Ammon's horn (tissue), 1 donor: ENCODE measurements around the gene ARFGAP1.

Experiments used
- DNase-seq: peaks from one replicate; pipeline ENCODE4 v3.0.0-alpha.2; 2016; ENCODE audit warnings: low spot score

ARFGAP1 gene

DNA sequence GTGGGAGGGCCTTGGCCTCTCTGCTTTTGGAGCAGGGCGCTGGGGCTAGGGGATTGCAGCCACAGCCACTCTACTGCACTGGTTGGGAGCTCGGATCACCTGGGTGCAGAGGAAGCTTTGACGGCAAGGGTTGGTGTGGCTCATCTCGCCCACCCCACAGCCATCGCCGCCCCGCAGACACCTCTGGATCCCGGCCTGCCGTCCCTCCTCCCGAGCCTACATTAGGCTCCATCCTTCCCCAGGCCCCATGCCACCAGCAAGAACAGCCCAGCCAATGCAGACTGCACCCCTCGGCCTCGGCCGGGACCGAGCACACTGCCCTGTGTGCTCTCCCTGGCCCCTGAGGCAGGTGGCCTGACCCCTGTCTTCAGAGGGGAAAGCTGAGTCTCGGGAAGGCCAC lies 12.1 kb upstream of the ARFGAP1 start:
- DNase-seq, result no peak

DNA sequence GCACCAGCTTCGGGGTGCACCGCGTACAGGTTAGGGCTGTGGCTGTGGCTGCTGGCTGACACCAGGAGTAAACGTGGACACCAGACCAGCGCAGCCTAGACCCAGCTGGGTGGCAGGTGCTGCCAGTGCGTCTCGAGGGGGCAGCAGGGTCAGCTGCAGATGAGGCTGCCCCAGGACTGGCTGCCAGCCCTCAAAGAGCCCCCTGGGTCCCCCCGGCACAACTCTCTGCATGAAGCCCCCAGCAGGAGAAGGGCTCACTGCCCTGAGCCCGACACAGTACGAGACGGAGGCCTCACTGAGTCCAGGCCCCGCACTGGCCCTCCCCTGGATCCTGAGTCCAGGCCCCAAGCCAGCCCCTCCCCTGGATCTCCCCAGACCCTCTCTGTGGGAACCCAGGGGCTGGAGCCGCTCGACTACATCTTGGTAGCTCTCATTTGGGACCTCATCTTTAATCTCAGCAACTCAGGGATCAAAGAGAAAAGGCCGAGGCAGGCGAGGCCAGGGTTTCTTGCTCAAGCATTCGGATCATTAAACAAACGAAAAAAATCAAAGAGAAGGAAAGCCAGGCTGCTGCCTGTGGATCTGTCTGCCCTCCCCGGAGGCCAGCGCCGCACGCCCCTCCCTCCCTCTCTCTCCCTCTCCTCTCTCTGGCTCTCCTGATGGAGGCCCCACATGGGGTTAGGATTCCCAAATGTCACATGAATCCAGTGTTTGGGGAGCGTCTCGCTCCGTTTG lies 11.4 kb upstream of the ARFGAP1 start:
- no peak for DNase-seq

DNA sequence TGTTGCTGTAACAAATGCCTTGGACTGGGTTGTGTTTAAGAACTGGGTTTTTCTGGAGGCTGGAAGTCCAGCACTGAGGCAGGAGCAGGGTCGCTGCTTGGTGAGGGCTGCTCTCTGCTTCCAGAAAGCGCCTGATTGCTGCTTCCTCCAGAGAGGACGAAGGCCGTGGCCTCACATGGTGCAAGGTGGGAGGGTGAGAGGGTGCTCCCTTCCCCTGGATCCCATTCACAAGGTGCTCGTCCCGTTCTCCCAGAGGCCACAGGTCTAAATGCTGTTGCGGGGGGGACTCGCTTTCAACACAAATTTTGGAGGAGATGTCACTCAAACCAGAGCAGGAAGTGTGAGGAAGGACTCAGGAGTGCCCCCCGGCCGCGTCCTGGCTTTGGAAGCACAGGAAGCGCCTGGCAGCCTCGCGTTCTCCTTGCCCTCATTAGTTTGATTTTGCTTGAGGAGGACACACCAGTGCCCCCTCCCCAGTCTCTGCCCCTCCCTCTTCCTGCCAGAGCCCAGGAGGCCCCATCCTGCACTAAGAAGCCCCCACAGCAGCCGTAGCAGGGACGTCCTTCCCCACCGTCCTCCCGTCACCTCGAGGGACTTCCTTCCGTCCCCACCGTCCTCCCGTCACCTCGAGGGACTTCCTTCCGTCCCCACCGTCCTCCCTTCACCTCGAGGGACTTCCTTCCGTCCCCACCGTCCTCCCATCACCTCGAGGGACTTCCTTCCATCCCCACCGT lies 10.7 kb upstream of the ARFGAP1 start:
- DNase-seq, result no peak

DNA sequence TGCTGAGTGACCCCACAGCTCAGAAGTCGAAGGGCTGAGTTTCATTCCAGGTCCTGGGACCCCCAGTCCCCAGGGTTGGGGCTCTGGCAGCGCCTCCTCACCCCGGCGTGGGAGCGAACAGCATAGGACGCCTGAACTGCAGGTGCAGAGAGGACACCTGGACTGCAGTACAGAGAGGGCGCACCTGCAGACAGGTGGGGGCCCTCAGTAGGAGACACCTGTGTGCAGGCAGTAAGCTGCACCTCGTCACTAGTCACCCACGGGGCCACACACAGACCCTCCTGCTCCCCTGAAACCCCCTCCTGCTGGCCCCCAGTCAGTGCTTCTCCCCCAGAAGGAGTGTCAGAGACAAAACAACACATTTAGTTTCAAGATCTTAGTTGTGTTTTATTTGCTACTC lies 9.8 kb upstream of the ARFGAP1 start:
- no peak for DNase-seq

DNA sequence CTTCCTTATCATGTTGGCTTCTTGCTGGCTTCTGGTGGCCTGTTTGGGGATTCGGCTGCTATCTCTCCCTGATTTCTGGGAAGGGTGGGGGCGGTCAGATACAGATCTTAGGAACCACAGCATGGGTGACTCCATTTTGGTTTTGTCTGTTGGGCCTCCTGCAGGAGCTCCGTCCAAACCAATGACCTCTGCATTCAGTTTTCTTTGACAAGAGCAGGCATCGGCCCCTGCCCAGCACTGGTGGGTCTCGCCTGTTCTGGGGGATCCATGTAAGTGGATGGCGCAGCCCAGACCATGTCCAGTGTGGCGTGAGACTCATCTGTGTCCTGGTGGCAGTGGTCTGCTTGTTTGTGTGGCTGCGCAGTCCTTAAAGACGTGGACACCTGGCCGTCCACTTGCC lies 8.6 kb upstream of the ARFGAP1 start:
- DNase-seq, result no peak

DNA sequence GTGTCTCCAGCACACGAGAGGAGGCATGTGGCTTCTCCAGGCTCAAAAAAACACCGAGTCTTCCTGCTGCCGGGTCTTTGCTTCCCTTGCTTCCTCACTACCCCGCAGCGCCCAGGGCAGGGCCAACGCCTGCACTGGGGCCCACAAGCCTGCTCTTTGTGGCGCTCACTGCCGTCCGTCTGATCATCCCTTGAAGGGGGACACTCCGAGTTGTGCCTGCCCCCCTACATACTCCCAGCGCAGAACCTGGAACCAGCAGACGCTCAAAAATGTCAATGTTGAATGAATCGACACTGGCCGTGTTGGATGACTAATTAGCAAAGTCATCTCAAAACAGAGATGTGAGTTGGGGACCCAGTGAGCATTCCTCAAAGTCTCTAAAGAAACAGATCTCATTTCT lies 8.1 kb upstream of the ARFGAP1 start:
- DNase-seq, result peak; percentile 45

DNA sequence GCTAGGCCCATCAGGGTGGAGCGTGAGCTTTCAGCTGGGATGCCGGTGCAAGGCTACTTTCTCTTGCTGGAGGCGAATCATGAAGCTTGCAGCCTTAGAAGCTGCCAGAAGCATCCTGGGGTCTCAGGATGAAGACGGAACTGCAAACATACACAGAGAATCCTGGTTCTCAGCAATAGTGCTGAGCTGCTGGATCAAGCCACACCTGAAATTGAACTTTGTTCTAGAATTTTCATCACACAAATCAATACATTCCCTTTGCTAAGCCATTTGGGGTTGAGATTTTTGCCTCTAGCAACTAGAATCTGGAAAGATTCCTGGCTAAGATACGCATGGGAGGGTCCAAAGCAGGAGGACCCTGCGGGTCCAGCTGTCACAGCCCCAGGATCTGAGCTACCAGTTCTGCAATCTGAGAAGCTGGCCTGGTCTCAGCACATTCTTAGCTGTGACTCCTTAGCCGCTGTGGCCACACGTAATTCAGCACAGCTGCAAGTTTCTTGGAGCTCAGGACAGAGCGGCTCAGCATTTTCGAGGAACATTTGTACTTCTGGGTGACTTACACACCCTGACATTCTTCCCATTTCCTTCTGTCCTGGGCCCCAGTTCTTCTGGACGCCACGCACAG lies 6.6 kb upstream of the ARFGAP1 start:
- DNase-seq, result no peak

DNA sequence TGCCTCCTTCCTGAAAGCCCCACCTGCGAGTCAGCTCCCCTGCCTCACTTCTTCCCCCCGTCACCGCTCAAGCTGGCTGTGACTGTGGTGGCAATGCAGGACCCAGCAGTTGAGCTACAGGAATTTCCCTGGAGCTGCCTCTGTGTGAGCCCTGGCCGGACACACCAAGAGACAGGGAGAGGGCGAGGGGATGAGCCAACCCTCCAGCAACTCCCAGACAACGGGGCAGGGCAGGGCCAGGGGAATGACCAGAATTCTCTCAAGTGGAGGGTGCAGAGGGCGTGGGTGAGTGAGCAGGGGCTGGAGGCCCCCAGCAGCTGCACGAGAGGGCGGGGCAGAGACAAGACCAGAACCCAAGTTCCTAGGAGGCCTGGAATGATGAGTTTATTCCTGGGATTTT lies 4.9 kb upstream of the ARFGAP1 start:
- DNase-seq, result no peak

DNA sequence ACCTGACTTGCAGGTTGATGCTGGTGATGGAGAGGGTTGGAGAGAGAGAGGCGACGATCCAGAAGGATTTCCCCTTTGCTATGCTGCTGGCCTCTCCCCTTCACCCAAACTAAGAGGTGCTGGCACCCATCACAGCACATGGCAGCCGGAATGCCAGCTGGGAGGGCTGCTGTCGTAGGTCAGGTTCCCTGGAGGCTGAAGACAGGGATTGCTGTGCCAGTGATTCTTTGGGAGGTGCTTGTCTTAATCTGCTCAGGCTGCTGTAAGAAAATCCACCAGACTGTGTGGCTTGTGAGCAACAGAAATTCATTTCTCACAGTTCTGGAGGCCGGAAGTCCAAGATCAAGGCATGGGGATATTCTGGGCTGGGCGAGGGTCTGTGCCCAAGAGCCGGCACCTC lies 4.4 kb upstream of the ARFGAP1 start:
- no peak for DNase-seq

DNA sequence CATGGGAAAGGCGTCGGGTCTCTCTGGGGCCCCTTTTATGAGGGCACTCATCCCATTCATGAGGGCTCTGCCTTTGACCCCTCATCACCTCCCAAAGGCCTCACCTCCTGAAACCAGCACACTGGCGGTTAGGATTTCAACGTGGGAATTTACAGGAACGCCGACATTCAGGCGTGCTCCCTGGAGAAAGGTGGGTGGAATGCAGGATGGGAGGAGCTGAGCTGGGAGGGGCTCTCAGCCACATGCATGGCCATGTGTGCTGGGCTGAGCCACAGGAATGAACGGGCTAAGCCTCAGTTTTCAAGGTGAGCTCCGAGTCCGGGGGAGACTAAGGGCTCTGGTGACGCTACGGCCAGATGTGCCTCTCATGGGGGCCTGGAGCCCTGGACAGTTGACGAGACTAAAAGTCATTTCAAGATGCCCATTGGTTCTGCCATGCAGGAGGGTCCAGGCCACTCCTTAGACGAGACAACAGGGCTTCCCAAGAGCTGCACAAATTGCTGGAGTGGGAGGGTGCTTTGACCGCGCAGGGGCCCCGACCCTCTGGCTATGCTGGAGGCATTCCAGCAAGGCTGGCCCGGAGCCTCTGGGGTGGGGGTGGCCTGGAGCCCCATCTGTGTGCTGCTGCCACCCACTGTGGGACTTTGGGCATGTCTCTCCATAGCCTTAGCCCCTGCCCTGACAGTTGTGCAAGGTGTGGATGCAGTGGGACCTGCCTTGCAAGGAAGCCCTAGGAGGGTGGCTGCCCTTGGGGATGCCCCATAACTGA lies 3.8 kb upstream of the ARFGAP1 start:
- no peak for DNase-seq

DNA sequence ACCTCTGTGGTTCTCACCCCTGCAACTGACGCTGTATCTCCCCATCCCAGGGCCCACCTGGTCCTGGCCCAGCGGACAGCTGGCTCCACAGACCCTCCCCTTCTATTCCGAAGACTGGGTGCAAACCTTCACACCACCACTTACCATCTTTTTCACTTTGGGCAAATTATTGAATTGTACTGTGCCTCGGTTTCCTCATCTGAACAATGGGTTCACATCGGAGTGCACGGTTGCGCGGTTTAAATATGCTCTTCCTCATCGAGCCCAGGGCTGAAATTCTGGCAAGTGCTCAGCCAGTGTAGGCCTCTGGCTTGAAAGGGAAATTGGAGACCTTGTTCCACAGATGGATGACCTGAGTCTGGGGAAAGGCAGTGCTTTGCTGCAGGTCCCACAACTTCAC lies 2.9 kb upstream of the ARFGAP1 start:
- no peak for DNase-seq

DNA sequence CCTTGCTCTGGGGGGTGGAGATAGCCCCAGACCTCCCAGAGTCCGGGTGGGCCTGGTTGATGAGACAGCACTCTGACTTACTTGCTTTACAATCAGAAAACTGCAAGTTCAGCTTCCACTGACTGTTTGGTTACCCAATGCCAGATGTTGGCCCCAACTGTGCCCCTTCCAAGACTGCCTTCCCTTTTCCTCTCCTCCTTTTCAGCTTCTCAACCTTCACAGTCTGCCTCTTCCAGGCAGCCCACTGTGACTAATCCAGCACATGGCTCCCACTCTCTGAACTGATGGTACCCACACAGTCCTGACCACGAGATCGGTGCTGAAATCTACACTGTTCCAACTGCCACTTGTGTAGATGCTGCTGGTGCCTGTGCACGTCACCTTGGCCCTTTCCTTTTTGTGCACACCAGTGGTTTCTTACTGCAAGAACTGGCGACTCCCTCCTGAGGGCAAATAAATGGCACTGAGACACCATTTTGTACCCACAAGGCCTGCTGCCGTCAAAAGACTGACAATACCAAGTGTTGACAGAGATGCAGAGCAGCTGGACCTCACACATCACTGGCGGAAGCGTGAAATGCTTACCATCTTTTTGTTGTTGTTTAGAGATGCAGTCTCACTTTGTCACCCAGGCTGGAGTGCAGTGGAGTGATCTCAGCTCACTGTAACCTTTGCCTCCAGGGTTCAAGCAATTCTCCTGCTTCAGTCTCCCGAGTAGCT lies 1.8 kb upstream of the ARFGAP1 start:
- DNase-seq, result no peak

DNA sequence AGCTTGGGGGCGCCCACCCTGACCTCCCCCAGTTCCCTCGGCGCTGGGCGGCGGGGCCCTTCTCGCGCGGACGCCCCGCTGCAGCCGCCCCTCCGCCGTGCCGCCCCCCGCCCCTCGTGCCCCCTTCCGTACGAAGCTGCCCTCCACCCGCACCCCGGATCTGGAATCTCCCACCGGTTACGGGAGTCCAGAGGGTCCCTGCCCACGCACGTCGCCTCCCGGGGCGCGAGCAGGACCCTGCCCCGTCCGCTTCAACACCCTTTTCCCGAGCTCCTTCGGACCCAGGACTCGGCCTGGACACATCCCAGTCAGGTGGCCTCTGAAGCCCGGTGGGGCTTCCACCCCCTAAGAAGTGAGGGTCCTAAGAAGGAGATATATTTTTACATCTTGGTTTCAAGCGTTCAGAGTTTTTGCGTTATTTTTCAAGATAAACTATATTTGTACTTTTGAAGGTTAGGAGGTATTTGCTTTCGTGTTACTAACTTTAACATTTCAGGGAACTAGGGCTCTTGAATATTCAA lies 506 bp downstream of the ARFGAP1 start:
- no peak for DNase-seq

DNA sequence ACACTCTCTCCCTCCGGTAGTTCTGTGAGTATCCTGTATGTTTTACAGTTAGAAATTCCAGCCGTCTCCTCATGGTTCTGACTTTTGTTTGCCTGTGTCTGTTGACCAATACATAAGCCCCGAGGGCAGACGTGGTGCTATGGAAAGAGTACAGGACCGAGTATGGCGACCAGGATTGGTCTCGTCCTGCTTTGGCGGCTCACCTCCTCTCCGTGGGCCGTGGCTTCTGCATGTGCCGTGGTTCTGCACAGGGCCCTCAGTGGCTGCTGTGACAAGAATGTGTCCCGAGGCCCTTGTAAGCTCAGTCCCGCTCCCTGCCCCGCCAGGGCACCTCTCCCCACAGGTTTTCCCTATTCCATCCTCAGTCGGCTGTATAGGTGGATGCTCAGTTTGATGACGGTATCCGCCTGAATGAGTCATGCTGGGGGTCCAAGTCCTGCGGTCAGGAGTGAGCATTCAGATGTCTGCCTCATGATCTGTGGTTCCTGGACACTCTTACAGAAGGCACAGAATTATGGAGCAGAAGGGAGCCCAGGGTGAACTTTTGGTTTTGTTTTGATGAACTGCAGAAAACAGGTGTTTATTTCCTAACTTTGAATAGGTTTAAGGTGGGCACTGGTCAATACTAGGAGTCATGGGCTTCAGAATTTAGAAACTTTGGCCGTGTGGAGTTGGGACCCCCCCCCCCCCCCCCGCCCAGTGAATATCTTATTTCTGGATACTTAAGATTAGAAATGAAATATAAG lies 1.2 kb downstream of the ARFGAP1 start:
- DNase-seq, result no peak

DNA sequence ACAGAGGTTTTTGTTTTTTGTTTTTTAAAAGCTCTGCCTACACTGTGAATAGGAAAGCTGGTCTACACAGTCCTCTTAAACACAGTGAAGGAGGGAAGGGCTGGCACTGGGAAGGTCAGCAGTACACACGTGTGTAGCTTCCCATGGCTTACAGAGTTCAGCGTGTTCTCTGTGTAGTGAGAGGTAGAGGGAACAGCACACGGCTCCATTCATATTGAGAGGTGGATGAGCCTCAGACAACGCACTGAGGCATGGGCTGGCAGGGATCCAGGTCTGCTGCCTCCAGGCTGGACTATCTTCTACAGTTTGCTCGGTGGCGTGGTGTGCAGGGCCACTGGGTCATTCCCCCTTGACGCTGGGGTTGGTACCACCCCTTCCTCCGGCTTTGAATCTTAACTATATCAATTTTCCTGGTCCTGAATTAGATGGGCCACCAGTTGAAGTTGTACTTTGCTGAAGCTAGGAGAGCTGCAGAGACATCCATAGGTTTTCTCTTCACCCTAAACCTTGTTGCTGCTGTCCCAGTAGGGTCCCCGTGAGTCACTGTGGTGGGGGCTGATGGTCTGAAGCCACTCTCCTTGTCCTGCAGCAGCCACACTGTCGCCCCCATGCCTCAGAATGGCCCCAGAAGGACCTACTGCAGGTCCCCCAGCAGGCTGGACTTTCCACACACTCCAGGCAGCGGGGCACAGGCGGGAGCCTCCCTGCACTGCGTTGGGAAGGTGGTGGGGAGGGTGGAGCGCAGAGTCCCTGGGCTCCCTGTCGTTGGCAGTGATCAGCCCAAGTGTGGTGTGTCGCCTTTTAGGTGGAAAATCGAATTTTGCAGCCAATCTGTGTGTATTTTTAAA lies 2.0 kb downstream of the ARFGAP1 start:
- DNase-seq, result no peak

DNA sequence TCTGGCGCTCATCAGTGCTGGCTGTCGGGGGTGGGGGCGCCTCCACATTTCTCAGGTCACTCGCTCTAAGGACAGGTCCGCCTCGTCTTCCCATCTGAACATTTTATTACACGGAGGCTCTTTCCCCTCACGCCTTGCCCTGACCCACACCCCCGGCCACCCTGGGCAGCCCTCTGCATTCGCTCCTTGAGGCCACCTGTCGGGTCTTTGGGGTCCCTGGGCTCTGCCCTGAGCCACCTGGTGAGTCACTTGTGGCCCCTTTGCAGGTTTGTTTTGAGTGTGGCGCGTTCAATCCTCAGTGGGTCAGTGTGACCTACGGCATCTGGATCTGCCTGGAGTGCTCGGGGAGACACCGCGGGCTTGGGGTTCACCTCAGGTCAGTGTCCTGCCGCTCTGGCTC lies 3.2 kb downstream of the ARFGAP1 start:
- no peak for DNase-seq

DNA sequence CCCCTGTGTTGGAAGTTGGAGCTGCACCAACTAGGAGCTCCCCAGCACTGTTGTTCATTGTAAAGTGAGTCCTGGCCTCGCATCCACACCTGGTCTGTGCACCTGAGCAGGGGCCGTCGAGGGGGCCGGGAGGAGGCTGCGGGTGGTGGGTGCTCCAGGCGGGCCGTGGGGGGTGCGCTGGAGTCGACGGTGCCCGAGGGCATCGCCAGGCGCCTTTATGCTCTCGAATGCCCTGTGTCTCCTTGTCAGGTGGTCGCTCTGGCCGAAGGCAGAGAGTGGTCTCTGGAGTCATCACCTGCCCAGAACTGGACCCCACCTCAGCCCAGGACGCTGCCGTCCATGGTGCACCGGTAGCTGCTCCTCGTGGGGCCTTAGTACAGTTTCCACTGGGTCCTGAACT lies 4.3 kb downstream of the ARFGAP1 start:
- DNase-seq, result no peak

DNA sequence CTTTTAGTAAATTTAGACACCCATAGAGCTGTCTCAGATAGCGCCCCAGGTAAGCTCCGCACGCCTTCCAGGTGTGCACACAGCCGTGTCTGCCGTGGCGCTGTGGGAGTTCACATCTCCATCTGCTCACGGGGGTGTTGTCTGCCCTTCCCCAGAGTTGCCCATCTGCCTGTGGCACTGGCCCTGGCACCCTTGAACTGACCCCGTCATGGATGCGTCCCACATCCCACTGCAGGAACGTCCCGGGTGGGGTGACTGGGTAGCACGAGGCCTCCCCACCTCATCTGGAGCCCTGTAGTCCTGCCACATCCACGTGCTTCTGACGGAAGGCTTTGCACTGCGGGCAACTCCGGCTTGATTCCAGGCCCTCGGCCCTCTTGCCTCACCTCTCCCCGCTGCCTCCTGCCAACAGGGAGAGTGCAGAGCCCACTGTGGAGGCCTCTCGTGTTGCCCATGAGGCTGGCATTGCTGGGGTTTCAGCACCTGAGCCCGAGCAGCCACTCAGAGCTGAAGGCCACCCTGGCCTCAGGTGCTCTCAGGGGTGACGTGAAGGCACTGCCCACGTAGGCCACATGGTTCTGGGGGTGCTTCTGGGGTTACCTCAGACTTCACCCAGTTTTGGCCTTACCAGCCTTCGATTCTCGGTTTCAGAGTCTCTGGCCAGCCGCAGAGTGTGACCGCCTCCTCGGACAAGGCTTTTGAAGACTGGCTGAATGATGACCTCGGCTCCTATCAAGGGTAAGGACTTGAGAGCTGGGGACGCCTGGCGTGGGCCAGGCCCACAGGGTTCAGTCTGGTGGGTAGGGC lies 5.1 kb downstream of the ARFGAP1 start:
- no peak for DNase-seq

DNA sequence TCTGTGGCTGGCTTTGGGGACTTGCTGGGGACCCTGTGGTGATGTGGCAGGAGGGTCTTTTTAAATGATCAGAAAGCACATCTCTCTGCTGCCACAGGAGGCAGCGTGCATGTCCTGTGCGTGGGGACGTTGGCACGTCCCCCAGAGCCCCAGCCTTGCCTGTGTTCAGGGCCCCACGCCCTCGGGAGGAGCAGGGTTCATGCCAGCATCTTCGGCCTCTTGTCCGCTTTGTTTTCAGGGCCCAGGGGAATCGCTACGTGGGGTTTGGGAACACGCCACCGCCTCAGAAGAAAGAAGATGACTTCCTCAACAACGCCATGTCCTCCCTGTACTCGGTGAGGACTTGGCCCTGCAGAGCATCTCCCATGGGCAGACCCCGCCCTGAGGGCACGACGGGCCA lies 6.0 kb downstream of the ARFGAP1 start:
- DNase-seq, result no peak
